ENCODE results near the gene RAD17. TPM values are rescaled to one million over a fixed set of nuclear protein-coding genes. Genes with fewer than 3 reads are reported as not detected.
"Not testable (repeated sequence)": the region's sequence is repeated elsewhere in the genome, so short reads cannot be mapped to it uniquely, and the experiment has no call there.

Gene RAD17
- polyA plus RNA-seq, 3 donors = 32.2 to 39.3 (median 37.2) TPM

- DNase-seq = not testable (repeated sequence)
Observed at GRCh38 chr5:69370335-69370734, 717 bp downstream of the RAD17 start.

- DNase-seq = no peak
Observed at GRCh38 chr5:69372394-69372793, 2.8 kb downstream of the RAD17 start.

GRCh38 chr5:69374911-69375446 is 5.4 kb downstream of the RAD17 start:
- DNase-seq = no peak

- DNase-seq = no peak
Observed at GRCh38 chr5:69378376-69378775, 8.8 kb downstream of the RAD17 start.

- DNase-seq = no peak
Observed at GRCh38 chr5:69404659-69405330, 35.2 kb downstream of the RAD17 start.

- DNase-seq = peak; percentile 87
Observed at GRCh38 chr5:69414885-69415583, 45.4 kb downstream of the RAD17 start, which contains the start of gene MARVELD2. Gene MARVELD2 (plus strand): TSS chr5:69415116. CDS start chr5:69419386, 4,270 bp downstream.

GRCh38 chr5:69415584-69415958 is 46.0 kb downstream of the RAD17 start:
- DNase-seq = peak; percentile 30

GRCh38 chr5:69416180-69416579 is 46.6 kb downstream of the RAD17 start:
- peak; percentile 4 for DNase-seq

- DNase-seq = no peak
Observed at GRCh38 chr5:69416699-69417098, 47.1 kb downstream of the RAD17 start.

- no peak for DNase-seq
Observed at GRCh38 chr5:69418554-69418953, 48.9 kb downstream of the RAD17 start.

- no peak for DNase-seq
Observed at GRCh38 chr5:69431424-69432303, 62.0 kb downstream of the RAD17 start.

- DNase-seq = no peak
Observed at GRCh38 chr5:69432412-69433206, 63.0 kb downstream of the RAD17 start.

- DNase-seq = not testable (repeated sequence)
Observed at GRCh38 chr5:69435276-69435884, 65.8 kb downstream of the RAD17 start.

GRCh38 chr5:69444127-69444754 is 74.6 kb downstream of the RAD17 start:
- peak; percentile 8 for DNase-seq

GRCh38 chr5:69449511-69449910 is 79.9 kb downstream of the RAD17 start:
- no peak for DNase-seq

GRCh38 chr5:69450116-69450515 is 80.5 kb downstream of the RAD17 start:
- no peak for DNase-seq

GRCh38 chr5:69450527-69450926 is 80.9 kb downstream of the RAD17 start:
- not testable (repeated sequence) for DNase-seq

GRCh38 chr5:69451941-69452647 is 82.5 kb downstream of the RAD17 start:
- DNase-seq = no peak

- not testable (repeated sequence) for DNase-seq
Observed at GRCh38 chr5:69453487-69453886, 83.9 kb downstream of the RAD17 start.
